DMS114 treated with DMSO at 0.1 percent for 48 hours (cell line): Measurements from ENCODE around the gene UNCX.

Source experiments
- DNase-seq: peaks from one replicate; lab custom pipeline; 2025; ENCODE audit not compliant: unreplicated experiment; lab: John Stamatoyannopoulos, UW

Gene UNCX

DNA sequence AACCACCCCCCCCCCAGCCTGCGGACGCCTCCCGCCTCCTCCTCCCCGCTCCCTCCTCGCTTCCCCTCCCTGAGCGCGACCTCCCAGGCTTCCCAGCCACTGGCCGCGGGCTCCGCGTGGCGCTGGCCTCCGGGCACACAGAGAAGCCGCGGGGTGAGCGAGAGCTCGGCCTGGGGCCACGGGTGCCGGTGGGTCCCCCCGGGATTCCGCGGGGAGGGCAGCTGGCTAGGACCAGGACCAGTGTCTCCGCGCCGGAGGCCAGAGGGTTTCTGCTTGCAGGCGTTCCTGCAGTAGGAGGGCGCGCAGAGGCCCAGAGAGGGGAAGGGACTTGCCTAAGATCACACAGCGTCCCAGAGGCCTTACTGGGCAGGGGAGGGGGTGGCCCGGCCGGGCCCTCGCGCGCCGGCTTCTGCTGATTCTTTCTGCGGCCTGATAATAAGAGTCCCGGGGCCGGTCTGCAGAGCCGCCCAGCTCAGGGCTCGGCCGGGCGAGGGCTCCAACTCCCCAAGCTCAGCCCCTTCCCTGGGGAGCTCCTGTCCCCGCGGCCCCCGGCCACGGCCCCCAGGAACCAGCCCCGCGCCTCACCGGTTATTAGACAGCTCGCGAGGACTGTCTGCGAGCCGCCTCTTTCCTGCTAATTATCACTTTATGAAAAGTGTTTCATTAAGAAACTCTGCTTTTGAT is 10.1 kb downstream of the UNCX start:
- no peak for DNase-seq

DNA sequence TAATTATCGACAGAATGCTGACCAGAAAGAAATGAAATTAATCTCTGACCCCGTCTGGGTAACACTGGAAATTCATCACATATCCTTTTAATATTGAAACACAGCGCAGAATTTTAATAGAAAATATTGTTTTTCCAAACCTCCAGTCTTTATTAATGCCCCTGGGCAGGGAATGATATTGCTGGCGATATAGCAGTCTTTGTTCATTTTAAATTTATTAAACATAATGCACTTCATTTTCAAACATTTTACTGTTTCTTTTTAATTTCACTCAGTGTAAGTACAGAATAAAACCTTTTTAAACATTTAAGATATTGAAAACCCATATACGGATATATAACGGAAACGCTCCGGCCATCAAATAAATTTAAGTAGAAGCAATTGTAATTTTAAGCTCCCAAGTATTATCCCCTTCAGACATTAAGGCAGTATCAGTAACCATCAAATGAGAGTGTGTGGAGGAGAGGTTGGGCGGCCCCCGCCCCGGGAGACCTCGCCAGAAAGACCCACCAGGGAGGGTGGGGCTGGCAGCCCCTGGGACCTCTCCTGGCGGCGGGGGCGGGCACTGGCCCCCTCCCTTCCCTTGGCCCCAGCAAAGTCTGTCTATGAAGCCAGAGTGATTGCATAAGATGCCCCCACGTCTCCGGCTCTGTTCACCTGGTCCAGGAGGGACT is 10.8 kb downstream of the UNCX start:
- DNase-seq, result no peak

DNA sequence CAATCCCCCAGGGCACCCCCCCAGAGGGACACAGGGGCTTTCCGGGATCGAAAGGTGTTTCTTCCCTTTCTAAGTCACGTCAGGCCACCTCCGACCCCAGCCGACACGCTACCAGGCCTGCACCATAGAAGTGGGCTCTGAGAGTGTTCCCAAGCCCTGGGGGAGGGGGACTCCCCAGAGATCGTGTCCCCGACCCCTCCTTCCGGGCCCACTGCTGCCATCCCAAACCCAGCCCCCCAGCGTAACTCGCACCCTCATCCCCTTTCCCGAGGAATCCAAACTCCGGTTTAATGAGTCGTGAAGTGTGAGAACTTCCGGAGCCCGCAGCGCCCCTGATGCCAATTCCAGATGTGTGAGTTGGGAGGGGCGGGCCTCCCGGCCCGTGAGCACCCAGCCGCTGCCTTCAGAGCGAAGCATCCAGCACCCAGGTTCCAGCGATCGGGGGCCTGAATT is 11.3 kb downstream of the UNCX start:
- no peak for DNase-seq

DNA sequence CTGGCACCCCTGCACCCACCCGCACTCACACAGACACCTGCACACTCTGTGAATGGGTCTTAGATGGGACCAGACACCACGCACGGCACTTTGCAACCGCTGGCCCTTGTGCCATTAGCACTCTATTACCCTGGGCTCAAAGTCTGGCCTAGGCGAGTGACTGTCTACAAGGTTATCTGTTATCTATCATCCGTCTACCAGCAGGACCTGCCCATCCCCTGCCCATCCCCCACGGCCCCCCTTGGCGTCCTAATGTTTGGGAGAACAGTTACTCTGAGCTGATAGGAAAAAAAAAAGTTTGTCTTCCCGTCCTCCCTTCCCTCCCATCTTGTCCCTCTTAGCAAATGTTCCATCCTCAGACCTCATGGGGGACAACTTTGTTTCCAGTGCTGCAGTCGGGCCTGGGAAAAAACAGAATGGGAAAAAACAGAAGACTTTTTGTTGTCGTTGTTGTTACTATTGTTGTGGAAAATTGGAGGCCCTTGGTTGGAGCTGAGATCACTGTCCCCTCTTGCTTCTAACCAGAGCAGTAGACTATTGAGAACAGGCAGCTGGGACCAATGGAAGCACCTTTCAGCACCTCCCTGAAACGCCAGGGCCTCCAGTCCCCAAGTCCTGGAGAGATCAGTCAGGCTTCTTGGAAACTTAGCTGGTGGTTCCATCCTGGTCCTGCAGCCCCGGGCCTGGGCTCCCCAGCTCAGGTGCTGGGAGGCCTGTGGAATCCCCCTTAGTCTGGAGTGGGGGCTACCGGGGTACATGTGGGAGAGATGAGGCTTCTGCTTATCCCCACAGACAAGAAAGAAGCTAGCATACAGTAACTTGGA is 12.2 kb downstream of the UNCX start:
- no peak for DNase-seq

DNA sequence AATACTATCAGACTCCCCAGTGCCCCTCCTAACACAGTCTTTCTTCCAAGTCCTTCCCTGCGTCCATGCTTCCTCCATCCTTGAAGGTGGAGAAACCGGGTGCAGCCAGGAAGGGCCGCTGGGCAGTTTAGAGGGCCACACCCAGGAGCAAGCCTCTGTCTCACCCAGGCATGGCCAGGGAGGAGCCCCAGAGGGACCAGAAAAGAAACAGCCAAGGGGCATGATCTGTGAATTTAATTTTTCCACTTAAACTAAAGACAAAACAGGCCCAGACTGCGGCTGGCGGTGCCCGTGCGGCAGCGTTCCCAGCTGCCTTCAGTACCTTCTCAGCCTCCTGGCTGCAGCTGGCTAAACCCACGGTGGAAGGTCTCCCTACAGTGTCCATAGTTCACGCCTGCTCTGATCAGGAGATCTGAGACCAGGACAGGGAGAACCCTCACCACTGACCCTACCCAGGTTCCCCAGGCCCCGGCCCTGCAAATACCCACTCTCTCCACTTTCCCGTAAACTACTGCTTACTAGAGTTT is 12.9 kb downstream of the UNCX start:
- no peak for DNase-seq

DNA sequence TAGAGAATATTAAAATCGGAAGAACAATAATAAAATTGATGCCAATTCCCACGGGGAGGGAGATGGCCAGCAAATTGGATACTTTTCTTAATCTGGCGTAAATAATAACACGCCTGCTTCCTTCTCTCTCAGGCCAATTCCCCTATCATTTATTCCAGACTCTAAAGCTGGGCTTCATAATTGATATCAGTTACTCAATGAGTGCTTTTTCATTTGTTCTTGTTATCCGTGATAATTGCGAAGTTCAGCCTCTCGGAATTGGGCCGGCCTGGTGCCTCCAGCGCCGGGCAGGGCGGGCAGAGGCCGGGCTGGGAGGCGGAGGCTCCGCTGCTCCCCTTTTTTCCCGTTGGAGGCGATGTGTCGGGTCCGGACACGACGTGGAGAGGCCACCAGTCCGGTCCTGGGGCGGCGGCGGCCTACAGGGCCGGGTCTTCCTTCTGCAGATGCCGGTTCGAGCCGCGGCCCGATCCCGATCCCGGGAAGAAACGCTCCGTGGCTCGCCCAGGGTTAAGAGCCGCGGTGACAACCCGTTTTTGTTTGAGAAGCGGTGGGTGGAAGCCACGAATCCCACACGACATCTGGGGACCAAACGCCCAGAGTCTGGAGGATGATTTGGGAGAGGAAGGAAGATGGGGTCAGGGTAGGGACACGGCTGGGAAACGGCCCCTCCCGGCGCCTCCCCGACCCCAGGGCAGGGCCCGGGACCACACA is 13.6 kb downstream of the UNCX start:
- no peak for DNase-seq

DNA sequence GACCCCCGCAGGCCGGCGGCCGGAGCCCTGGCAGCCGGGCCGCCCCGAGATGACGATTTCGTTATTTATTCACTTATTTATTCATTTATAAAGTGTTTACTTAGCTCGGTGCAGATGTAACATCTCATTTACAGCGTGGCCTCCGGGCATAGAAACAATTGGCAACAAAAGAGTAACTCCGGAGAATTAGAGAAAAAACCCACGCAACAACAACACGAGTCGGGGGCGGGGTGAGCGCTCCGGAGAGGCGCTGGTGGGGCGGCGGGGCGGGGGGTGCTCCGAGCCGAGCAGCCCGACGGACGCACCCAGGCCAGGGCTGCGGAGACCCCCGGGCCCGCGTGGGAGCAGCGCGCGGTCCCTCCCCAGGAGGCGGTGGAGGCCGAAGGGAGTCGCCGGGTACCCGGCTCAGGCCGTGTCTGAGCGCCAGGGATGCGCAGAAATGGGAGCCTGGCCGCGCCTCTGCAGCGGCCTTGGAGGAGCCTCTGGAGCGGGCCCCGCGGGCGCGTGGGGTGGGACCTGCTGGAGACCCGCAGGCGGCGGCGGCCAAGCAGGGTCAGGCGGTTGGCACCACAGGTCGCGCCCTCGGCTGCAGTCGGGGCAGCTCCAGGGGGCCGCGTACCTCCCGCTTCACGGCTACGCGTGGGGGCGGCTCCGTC is 14.3 kb downstream of the UNCX start:
- DNase-seq, result no peak

DNA sequence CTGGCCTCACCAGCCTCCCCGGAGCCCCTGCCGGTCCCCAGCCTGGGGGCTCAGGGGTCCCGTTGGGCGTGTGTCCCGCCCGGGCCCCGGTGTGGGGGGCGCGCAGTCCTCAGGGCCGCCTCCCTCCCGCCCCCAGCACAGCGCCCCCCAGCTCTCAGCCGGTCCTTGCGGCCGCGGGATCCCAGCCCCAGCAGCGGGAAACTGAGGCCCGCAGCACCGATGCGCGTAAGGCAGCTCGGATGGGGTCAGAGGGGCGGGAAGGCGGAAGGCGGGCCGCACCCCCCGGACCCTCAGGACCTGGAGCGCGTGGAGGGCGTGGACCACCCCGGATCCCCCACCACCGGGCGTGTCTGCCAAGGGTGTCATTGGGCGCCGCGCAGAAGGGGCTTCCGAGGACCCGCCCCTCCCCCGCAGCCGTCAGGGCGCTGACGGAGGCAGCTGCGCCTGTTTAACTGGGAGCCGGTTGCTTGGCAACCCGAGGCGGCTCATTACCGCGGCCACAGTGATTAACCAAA is 14.9 kb downstream of the UNCX start:
- no peak for DNase-seq

DNA sequence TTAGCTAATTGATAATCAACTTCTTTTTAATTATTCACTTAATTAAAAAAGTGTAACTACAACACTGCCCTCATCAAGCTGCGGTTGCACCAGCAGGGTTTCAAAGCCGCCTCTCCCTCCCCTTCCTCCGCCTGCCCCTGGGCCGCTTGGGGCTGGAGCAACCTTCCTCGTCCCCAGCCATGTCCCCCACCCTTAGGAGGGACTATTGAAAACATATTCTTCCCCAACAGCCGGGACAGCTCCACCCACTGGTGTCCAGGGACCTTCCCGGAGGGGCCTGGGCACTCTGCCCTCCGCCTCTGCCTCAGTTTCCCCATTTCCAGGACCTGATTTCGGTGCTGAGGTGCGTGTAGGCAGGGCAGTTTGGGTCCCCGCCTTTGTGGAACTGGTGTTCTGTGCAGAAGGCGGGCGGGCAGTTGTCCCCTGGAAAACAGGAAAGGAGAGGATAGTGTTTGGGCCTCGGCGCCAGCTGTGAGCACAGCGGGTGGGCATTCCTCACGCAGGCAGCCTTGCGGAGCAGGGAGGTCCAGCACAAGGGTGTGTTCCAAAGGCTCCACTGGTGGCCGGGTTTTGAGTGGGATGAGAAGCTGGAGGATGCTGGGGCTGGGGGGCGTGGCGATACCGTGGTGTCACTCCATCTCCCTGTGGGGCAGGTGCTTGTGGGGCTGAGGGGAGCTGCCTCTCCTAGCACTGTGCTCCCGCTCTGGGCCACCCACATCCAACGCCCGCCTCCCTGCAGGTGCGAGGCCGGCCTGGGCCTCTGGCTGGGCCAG is 15.7 kb downstream of the UNCX start:
- no peak for DNase-seq

DNA sequence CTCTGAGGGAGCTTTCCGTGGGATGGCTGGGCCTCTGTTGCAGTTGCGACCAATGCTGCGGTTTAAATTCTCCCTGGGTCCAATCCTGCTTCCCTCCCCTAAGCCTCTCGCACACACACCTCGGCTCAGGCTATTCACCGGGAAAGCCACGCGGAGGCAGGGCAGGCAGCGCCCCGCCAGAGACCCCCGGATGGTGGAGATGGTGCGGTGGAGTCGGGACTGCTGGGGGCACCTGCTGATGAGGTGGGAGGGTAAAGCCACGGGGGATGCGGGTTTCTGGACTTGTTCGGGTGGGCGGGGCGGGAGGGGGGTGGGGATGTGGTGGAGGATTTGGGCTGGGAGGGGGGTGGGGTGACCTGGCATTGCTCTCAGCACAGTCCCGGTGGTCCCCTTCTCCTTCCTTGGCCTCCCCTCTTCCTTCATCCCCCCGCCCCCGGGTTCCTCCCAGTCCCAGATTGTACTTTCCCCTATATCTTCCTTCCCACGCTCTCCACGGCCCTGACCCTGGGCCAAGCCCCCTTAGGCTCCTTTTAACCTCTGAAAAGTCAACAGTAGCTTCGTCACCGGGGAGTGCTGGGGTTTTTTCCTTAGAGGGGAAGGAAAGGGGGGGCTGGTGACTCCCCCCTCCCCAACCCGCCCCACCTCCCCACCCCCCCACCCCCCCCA is 16.4 kb downstream of the UNCX start:
- no peak for DNase-seq

DNA sequence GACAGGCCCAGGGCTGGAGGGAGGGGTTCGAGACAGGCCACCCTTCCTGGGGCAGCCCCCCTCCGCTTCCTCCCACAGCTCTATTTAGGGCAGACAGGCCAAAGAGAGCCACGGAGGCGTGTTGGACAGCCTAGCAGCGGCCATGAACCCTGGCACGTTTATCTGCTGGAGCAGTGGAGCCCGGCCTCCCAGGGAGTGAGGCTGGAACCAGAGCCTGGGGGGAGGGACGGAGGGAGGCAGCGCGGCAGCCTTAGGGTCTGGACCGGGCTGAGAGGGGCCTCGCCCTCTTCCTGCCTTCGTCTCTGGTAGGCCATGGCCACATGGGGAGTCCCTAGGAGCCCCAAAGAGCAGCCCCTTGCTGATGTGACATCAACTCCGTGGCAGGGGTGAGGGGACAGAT is 17.1 kb downstream of the UNCX start:
- DNase-seq, result no peak

DNA sequence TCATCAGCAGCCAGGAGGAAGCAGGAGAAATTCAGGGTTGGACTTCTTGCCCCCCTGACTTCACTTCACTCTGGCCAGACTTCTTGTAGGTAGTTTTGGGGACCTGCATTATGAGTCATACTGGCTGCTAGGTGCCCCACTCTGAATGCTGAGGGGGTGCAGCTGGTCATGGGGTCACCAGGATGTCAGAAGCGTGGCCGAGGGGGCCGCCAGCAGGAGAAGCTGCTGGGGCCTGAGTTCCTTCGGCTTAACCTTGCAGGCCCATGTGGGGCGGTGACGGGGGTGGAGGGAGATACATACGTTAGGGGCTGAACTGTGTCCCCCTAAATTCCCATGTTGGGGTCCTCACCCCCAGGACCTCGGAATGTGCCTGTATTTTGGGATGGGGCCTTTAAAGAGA is 18.2 kb downstream of the UNCX start:
- no peak for DNase-seq

DNA sequence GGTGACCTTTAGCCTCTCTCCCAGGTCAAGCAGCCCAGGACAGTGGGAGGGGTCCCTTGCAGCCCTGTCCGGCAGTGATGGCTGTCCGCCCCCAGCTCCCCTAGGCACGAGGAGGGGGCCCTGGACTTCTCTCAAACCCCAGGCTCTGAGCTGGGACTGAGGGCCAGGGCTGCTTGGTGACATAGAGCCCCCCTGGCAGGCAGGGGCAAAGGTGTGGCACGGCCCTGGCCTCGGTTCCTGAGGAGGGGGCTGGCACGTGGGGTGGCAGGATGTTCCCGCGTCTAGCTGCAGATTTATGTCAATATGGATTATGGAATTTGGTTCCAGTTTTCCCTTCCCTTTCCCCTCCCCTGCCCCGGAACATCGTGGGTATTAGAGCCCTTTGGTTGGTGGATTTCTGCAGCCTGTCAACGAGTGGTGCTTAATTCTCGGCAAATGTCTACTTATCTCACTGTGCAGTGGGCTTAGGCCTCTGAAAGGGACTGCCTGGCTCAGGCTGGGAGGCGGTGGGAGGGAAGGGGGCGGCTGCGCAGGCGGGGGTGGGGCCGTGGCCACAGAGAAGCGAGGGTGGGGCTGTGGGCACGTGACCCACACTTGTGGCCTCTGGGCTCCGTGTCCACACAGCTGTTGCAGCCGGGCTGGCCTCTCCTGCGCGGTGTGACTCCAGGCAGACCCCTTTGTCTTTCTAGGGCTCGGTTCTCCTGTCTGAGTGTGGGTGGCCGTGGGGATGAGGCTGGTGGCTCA is 19.3 kb downstream of the UNCX start:
- no peak for DNase-seq

DNA sequence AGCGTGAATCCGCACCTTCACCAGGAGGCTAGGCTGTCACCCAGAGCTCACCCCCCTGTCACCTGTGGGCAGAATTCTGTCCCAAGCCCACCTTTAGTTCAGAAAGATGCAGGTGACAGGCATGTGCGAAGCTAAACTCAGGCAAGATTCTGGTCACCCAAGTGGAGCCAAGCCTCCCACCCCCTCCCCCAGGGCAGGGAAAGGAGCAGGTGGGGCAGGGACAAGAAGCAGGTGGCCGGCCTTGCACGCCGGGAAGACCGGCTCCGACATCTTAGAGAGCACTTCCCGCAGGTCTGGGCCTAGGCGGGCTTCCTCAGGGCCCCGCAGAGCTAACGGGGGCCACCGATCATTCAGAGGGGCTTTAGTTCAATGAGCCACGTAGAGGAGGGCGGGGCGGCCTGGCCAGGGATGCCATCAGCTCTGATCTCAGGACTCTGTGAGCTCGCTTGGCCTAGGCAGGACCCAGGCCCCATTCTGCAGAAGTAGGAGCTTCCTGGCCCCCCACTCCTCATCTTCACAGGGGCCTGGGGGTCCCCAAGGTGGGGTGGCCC is 19.9 kb downstream of the UNCX start:
- DNase-seq, result no peak

DNA sequence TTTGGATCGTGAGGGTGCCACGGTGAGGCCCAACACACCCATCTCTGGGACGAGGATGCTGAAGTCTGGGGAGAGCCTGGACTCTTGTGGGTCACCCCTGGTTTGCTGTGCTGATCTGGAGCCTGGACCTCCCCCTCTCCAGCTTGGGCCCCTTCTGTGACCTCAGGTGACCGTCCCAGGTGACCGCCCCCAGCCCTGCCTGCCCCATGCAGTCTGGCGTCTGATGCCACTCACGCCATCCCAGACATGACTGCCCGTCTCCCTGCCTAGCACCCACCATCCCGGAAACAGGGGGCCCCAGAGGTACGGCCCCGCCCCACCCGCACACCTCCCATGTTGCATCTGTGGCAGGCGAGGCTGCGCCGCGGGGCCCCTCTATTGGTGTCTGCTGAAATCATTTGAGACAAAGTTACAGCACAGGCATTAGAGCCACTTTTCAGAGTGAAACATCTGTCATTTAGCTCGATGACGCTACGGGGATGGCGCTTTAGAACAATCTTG is 21.1 kb downstream of the UNCX start:
- DNase-seq, result no peak

DNA sequence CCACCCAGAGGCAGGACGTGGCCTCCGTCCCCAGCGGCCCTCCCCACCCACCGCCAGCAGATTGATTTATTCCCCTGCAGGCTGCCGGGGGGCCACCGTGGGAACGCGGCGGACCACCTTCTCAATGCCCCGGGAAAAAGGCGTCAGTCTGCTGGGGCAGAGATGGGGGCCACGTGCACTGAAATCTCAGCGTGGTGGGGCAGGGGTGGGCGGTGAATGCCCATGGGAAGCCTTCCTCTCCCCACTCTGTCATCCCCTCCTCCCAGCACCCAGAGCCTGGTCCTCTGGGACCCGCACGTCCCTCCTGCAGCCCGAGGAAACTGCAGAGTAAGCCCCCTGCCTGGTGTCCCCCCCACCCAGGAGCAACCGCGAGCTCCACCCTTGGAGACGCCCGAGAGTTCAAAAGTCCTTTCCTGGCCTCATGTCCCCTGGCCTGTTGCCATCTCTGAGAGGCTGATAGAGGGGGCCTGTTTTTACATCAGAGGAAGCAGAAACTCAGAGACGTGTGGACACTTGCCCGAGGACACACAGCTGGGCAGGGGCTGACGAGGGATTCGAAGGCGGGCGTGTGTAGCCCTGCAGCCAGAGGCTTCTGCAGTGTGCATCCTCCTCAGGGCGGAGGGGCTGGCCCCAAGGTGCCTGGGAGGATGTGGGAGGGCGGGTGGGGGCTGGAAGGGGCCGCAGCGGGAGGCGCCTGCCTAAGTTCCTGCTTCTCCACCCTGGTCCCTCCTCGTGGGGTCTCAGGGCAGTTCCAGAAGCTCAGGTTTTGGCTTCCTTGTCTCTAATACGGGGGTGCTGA is 21.8 kb downstream of the UNCX start:
- DNase-seq, result no peak
